Gastroesophageal sphincter (tissue), 4 donors: Measurements from ENCODE around the gene GLI3. TPM values are rescaled to one million over a fixed set of nuclear protein-coding genes. Genes with fewer than 3 reads are reported as not detected.
A peak's percentile ranks its signal among the peaks of the same experiment; 100 is the strongest.

Experiments used
- ATAC-seq: fragments of 150-250 bp; one replicate; pipeline ENCODE4 v1.9.1; 2016; ENCODE audit warnings: mild to moderate bottlenecking, moderate library complexity
- H3K27ac ChIP-seq, 4 donors: fragments of 200-600 bp; sonication (generic) in 3 of 4; 1 replicate in 3 of 4; 2 replicates in 1 of 4; pipeline ENCODE4 v1.5.1; 2016 to 2019
- H3K27me3 ChIP-seq: fragments of 200-600 bp; sonication (generic); one replicate; pipeline ENCODE4 v1.5.1; 2019
- H3K36me3 ChIP-seq, 2 donors: fragments of 200-600 bp; sonication (generic); one replicate each; pipeline ENCODE4 v1.5.1; 2019; ENCODE audit warnings: control low read depth in 1 of 2
- H3K4me1 ChIP-seq, 3 donors: fragments of 200-600 bp; sonication (generic); 1 replicate in 2 of 3; 2 replicates in 1 of 3; pipeline ENCODE4 v1.5.1; 2016 to 2019; ENCODE audit warnings: control low read depth in 2 of 3
- H3K4me3 ChIP-seq, 2 donors: fragments of 200-600 bp; sonication (generic); one replicate each; pipeline ENCODE4 v1.5.1; 2019; ENCODE audit warnings: mild to moderate bottlenecking in 1 of 2, moderate library complexity in 1 of 2
- H3K9me3 ChIP-seq, 3 donors: fragments of 200-600 bp; sonication (generic); one replicate each; pipeline ENCODE4 v1.5.1; 2017 to 2019; ENCODE audit warnings: control low read depth in 2 of 3
- EP300 ChIP-seq: sonication (generic); formaldehyde crosslinking; IDR thresholded peaks from one replicate; pipeline ENCODE4 v1.6.1; 2017; ENCODE audit warnings: antibody characterized with exemption, mild to moderate bottlenecking
- POLR2A ChIP-seq, 2 donors: fragments of 450-650 bp; IDR thresholded peaks; one replicate each; pipeline ENCODE4 v1.6.1; 2017; ENCODE audit warnings: antibody characterized with exemption in 2 of 2, mild to moderate bottlenecking in 2 of 2, moderate library complexity in 1 of 2
- POLR2AphosphoS5 ChIP-seq: sonication (generic); formaldehyde crosslinking; IDR thresholded peaks from one replicate; pipeline ENCODE4 v1.6.1; 2017; ENCODE audit warnings: antibody characterized with exemption
- WGBS, 2 donors: methylation state at CpG; one replicate each; pipeline ENCODE4 v1.1.5; 2018; ENCODE audit warnings: low coverage in 1 of 2; 5-methylcytosine and 5-hydroxymethylcytosine counted together
- total RNA-seq, 4 donors: library from RNA; depleted of rRNA; stranded (reverse); fragments of >200 nt; gene quantifications; one replicate each; pipeline ENCODE4 v1.1.0, GENCODE V29; 2016
- TF ChIP-seq, protein P1 (sequence below), 4 experiments: fragments of 200-600 bp in 2 of 4; fragments of 450-650 bp in 2 of 4; sonication (generic) in 1 of 4; IDR thresholded peaks; one replicate each; pipeline ENCODE4 v1.5.1; 2017 to 2019; ENCODE audit warnings: antibody characterized with exemption in 4 of 4, mild to moderate bottlenecking in 2 of 4, moderate library complexity in 2 of 4

Gene GLI3
- total RNA-seq, 4 donors from 2014 or later, result 7.3 to 18.2 (median 12.6) TPM

DNA sequence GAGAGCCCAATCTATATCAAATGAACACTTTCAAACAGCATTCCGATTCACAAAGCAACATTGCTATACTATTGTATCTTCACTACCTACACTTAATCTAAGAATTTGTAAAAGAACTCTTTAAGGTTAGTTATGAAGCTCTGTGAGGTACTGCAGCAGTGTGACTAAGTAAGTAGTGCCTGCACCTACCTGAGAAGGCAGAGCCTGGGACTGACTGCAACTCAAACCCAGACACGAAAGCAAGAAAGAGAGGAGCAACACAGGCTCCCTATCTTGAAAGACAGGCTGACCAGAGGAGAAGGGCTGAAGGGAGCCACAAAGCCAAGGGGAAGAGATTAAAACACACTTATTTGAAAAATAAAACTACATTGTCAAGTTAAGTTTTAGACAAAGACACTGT, 160.1 kb downstream of the GLI3 start:
- no peaks in the 10 kb centered on the region for H3K9me3 ChIP-seq
- WGBS, 2 donors, result 42 to 75% methylated on average over 2 of the region's 2 CpGs
- H3K27me3 ChIP-seq, result no peaks in the 10 kb centered on the region
- peaks cover 0 to 29% (median 6%) of the 10 kb centered on the region in 3 donors for H3K4me1 ChIP-seq
- peaks cover 0 to 13% of the 10 kb centered on the region in 2 donors for H3K36me3 ChIP-seq
- ATAC-seq, result no peak
- H3K4me3 ChIP-seq, result no peak overlapping the region
- no peak overlapping the region for H3K27ac ChIP-seq
- TF ChIP-seq POLR2A (IDR thresholded peaks at IDR 0.05), result no peak
- TF ChIP-seq, protein P1, sequence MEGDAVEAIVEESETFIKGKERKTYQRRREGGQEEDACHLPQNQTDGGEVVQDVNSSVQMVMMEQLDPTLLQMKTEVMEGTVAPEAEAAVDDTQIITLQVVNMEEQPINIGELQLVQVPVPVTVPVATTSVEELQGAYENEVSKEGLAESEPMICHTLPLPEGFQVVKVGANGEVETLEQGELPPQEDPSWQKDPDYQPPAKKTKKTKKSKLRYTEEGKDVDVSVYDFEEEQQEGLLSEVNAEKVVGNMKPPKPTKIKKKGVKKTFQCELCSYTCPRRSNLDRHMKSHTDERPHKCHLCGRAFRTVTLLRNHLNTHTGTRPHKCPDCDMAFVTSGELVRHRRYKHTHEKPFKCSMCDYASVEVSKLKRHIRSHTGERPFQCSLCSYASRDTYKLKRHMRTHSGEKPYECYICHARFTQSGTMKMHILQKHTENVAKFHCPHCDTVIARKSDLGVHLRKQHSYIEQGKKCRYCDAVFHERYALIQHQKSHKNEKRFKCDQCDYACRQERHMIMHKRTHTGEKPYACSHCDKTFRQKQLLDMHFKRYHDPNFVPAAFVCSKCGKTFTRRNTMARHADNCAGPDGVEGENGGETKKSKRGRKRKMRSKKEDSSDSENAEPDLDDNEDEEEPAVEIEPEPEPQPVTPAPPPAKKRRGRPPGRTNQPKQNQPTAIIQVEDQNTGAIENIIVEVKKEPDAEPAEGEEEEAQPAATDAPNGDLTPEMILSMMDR (IDR thresholded peaks at IDR 0.05), result no peak
- no peak for TF ChIP-seq EP300
- no peak for TF ChIP-seq POLR2AphosphoS5

DNA sequence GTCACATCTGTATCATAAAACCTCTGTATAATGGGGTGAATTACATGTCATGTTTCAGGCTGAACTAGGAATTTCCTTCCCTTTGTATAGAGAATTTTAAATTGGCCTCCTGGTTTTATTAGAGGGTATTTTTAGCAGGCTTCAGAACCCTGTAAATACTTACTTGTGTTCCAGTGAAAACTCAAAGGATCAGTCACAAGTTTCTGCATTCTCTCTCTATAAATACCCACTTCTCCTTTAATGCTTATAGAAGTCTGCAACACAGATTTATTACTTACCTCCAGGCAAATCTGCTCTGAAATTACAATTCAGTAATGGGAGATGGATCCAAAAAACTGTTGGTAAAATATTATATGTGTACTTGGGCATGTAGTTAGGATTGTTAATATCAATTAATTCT, 161.6 kb downstream of the GLI3 start:
- no peak for ATAC-seq
- no peak for TF ChIP-seq POLR2A (IDR thresholded peaks at IDR 0.05)
- TF ChIP-seq, protein P1 (IDR thresholded peaks at IDR 0.05), result no peak
- no peak for TF ChIP-seq POLR2AphosphoS5
- TF ChIP-seq EP300, result no peak
- H3K36me3 ChIP-seq, result peaks cover 0 to 13% of the 10 kb centered on the region in 2 donors
- H3K4me1 ChIP-seq, result peaks cover 2 to 42% (median 15%) of the 10 kb centered on the region in 3 donors
- H3K27me3 ChIP-seq, result no peaks in the 10 kb centered on the region
- H3K27ac ChIP-seq, result no peak overlapping the region
- H3K4me3 ChIP-seq, result no peak overlapping the region
- no peaks in the 10 kb centered on the region for H3K9me3 ChIP-seq

DNA sequence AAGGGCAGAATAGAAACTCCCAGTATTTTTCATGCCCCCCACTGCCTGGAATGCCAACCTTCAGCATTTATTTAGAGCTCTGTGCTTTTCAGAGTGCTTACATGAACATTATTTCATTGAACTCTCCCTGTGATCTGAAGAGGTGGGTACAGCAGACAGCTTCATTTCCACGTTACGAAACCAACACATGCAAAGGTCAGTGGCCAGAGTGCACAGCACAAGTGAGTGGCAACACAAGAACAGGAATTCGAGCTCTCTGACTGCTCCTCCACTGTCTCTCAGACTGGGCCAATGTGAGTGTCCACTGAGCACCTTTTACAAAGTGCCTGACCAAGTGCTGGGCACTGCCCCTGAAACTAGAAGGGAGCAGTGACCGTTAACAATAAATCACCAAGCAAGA, 162.9 kb downstream of the GLI3 start:
- Histone ChIP-seq H3K4me3 (no peak overlapping the region), H3K4me1 (peaks cover 2 to 45% (median 15%) of the 10 kb centered on the region in 3 donors), H3K27ac (no peak overlapping the region), H3K9me3 (no peaks in the 10 kb centered on the region), H3K27me3 (no peaks in the 10 kb centered on the region), H3K36me3 (peaks cover 0 to 13% of the 10 kb centered on the region in 2 donors)
- TF ChIP-seq EP300 (no peak), POLR2A (IDR thresholded peaks at IDR 0.05) (no peak), POLR2AphosphoS5 (no peak)
- TF ChIP-seq, protein P1 (IDR thresholded peaks at IDR 0.05), result no peak
- no peak for ATAC-seq
- WGBS, 2 donors, result 80% methylated on average over 1 of the region's 4 CpGs

DNA sequence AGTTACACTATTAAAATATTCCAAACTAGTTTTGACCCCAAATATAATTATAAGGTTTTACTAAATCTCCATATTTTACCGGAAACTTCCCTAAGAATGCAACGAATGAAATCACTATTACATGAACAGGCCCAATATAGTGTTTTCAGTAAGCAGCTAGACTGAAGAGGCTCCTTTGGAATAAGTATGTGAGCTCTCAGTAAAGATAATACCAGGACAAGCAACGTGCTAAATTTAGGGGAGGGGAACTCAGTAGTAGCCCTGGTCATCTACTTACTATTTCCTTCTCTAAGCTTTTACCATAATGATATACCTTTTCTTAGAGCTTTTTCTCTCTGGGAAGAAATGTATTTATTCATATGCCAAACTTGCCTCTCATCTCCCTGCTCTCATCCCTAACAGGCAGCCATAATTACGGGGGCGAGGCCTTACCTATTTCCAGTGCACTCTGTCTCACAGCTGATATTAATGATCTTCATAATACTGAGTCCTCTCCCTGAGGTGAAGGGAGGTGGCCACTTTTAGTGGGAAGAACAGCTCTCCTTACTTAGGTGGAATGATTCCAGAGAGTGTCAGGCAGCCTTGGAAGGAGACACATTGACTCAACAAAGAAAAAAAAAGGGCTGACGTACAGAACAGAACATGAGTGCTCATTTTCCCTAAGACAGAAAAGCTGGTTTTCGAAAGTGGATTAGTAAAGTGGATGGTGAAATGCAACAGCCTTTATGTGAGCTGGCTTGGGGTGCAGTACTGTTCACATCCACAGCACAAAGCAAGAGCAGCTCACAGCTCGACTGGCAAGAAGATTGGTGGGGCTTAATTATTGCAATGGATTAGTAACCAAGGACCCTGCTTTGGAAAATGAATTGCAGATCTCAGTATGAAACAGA, 165.4 kb downstream of the GLI3 start:
- Histone ChIP-seq H3K9me3 (no peaks in the 10 kb centered on the region), H3K4me3 (no peak overlapping the region), H3K36me3 (peaks cover 0 to 13% of the 10 kb centered on the region in 2 donors), H3K27ac (peak overlapping the region in 2 of 4 donors; percentile 1 to 54), H3K27me3 (no peaks in the 10 kb centered on the region), H3K4me1 (peaks cover 2 to 42% (median 9%) of the 10 kb centered on the region in 3 donors)
- ATAC-seq, result peak; percentile 77
- WGBS, 2 donors, result 48 to 49% methylated on average over 3 to 6 of the region's 8 CpGs
- TF ChIP-seq POLR2AphosphoS5, result no peak
- TF ChIP-seq, protein P1 (IDR thresholded peaks at IDR 0.05), result peak; percentile 9 to 48 (median 38)

DNA sequence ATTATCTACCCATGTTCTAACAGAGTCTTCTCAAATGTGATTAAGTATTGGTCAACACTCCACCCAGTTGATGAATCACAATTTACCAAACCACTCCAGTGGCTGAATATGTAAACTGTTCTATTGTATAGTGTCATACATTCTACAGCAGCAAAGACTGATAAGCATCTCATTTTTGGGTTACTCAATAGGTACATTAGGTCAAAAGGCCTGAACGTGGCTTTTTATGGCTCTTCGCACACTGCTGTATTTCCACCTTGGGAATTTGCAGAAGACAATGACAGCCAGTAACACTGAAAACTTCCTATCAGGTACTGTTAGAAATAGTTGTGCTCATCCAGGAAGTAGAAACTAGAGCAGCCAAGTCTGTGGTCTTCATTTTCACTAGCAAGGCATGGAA, 166.9 kb downstream of the GLI3 start:
- H3K9me3 ChIP-seq, result no peaks in the 10 kb centered on the region
- no peaks in the 10 kb centered on the region for H3K27me3 ChIP-seq
- 92 to 100% methylated on average over 2 of the region's 2 CpGs for WGBS, 2 donors
- peaks cover 0 to 11% of the 10 kb centered on the region in 2 donors for H3K36me3 ChIP-seq
- no peak overlapping the region for H3K27ac ChIP-seq
- TF ChIP-seq POLR2A (IDR thresholded peaks at IDR 0.05) (no peak), POLR2AphosphoS5 (no peak)
- TF ChIP-seq, protein P1 (IDR thresholded peaks at IDR 0.05), result no peak
- no peak overlapping the region for H3K4me3 ChIP-seq
- H3K4me1 ChIP-seq, result peaks cover 2 to 36% (median 9%) of the 10 kb centered on the region in 3 donors
- ATAC-seq, result no peak
